Stimulated activated naive B cell treated with anti-CD40 and anti-IgM and Interleukin-4, amounts not matched to agents 10 μg/mL and 1 μg/mL and 100 μg/mL, for 72 hours (primary cell): Measurements from ENCODE around the gene SPANXN5.
A peak's percentile ranks its signal among the peaks of the same experiment; 100 is the strongest.
"Not testable (repeated sequence)": the region's sequence is repeated elsewhere in the genome, so short reads cannot be mapped to it uniquely, and the experiment has no call there.

ENCODE experiments used
- ATAC-seq, 2 donors: fragments of 150-1000 bp; cut with Tn5 transposase; replicated peaks; 2 replicates each; pipeline ENCODE4 v1.10.0; 2021; ENCODE audit warnings: moderate library complexity in 1 of 2
- DNase-seq: peaks from one replicate; pipeline ENCODE4 v3.0.0; 2021
- H3K27ac Mint-ChIP-seq: one replicate; pipeline ENCODE4 v1.8.0; 2022; ENCODE audit warnings: mild to moderate bottlenecking, mixed read lengths
- H3K27me3 Mint-ChIP-seq, 2 donors: one replicate each; pipeline ENCODE4 v1.8.0; 2022; ENCODE audit warnings: mixed read lengths in 2 of 2
- H3K36me3 Mint-ChIP-seq, 2 donors: one replicate each; pipeline ENCODE4 v1.8.0; 2022; ENCODE audit warnings: mixed read lengths in 2 of 2, mild to moderate bottlenecking in 1 of 2
- H3K4me1 Mint-ChIP-seq, 2 donors: one replicate each; pipeline ENCODE4 v1.8.0; 2022; ENCODE audit warnings: mixed read lengths in 2 of 2, mild to moderate bottlenecking in 1 of 2
- H3K4me3 Mint-ChIP-seq, 2 donors: one replicate each; pipeline ENCODE4 v1.8.0; 2022; ENCODE audit warnings: mild to moderate bottlenecking in 2 of 2, mixed read lengths in 2 of 2, moderate library complexity in 1 of 2
- H3K9me3 Mint-ChIP-seq, 2 donors: one replicate each; pipeline ENCODE4 v1.8.0; 2022; ENCODE audit warnings: mixed read lengths in 2 of 2, mild to moderate bottlenecking in 1 of 2

The SPANXN5 gene, protein sequence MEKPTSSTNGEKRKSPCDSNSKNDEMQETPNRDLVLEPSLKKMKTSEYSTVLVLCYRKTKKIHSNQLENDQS

DNA sequence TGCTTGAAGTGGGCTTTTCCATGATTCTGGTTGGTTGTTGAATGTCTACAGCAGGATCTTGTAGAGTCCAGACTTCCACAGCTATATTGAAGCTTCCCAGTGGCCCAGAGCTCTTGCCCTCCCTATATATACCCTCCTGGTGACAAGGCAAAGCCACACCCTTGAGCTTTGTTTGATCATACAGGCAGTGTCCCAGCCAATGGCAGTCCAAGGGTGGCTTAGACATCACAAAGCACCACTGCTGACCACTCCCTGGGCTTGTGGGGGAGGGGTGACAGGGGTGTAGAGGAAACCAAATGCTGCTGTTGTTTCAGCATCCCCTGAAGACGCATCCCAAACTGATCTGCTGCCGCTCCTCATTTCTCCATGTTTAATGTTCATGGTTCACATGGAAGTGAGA lies at the start of gene SPANXN5:
Gene SPANXN5 (minus strand): TSS at position 101 of the 400 bp plus-strand sequence. CDS start 79 bp downstream, at position 22.
- not testable (repeated sequence) for H3K9me3 Mint-ChIP-seq, H3K36me3 Mint-ChIP-seq, ATAC-seq, H3K27ac Mint-ChIP-seq, H3K4me1 Mint-ChIP-seq, H3K4me3 Mint-ChIP-seq, DNase-seq
- peaks cover 0 to 18% of the 10 kb centered on the region in 2 donors for H3K27me3 Mint-ChIP-seq

DNA sequence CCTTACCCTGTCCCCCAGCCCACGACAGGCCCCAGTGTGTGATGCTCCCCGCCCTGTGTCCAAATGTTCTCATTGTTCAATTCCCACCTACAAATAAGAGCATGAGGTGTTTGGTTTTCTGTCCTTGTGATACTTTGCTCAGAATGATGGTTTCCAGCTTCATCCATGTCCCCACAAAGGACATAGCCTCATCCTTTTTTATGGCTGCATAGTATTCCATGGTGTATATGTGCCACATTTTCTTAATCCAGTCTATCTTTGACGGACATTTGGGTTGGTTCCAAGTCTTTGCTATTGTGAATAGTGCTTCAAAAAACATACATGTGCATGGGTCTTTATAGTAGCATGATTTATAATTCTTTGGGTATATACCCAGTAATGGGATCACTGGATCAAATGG lies 46.4 kb upstream of the SPANXN5 start:
- H3K4me1 Mint-ChIP-seq = not testable (repeated sequence)
- peaks cover 8 to 17% of the 10 kb centered on the region in 2 donors for H3K27me3 Mint-ChIP-seq

DNA sequence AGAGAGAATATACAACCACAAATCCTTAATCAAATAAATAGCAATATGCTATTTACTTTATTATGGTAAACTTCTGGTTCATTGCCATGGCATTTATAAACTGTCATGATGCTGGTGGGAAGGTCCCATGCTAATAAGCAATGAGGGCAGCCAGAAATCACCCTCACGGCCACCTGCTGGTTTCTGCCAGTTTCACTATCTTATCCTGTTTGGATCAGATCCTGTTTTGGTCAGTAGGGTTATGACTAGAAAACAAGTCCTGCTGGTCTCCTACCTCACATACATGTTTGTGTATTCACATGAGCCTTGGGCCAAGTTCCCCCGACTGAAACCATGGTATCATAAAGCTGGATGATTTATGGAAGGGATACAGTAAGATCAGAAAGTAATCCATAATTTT lies 41.9 kb upstream of the SPANXN5 start:
- no peaks in the 10 kb centered on the region for H3K36me3 Mint-ChIP-seq
- peak; percentile 5 for DNase-seq
- no peak overlapping the region for H3K4me3 Mint-ChIP-seq
- no peak overlapping the region for H3K27ac Mint-ChIP-seq
- no peaks in the 10 kb centered on the region for H3K9me3 Mint-ChIP-seq
- H3K4me1 Mint-ChIP-seq = no peaks in the 10 kb centered on the region
- peak; percentile 60 to 78 for ATAC-seq
- H3K27me3 Mint-ChIP-seq = no peaks in the 10 kb centered on the region

More for the DNA sequence above, 46.4 kb upstream of the SPANXN5 start:
- H3K9me3 Mint-ChIP-seq, ATAC-seq, H3K4me3 Mint-ChIP-seq, H3K27ac Mint-ChIP-seq, DNase-seq, H3K36me3 Mint-ChIP-seq: not testable (repeated sequence)

DNA sequence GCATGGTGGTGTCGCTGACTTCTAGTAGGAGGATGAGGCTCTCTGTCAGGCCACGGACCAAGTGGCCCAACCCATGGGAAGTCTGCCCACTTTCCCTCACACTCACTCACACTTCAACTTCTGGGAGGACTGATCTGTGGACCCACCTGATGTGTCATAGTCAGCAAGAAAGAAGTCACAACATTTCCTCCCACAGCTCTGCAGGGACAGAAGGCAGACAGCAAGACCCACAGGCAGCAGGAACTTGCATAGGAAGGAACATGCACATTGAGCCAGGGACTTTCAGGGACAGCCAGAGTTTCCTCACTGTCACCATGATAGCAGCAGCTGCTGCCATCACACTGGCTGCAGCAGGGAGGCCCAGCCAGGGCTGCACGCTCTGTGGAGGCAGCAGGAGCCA lies 33.3 kb upstream of the SPANXN5 start:
- Mint-ChIP-seq H3K27ac (no peak overlapping the region), H3K36me3 (no peaks in the 10 kb centered on the region), H3K27me3 (peaks cover 8 to 12% of the 10 kb centered on the region in 2 donors), H3K4me3 (no peak overlapping the region), H3K9me3 (no peaks in the 10 kb centered on the region), H3K4me1 (no peaks in the 10 kb centered on the region)
- DNase-seq (no peak), ATAC-seq (no peak)

DNA sequence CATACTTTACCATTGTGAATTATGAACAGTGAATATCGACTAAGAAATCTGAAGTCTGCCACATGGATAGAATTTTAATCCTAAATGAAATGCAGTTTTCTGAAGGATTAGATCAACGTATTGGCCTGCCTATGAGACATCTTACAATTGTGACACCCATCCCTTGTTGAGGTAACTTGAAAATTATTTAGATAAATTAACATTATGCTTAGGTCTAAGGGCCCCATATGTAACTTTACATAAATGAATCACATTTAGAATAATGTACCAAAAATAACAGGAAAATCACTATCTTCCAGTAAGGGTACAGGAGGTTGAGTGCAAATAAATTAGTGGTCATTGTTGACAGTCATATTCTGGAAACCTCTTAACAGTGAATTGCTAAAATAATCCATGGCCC lies 27.4 kb upstream of the SPANXN5 start:
- Mint-ChIP-seq H3K36me3 (no peaks in the 10 kb centered on the region), H3K27me3 (peaks cover 0 to 9% of the 10 kb centered on the region in 2 donors), H3K4me3 (no peak overlapping the region), H3K9me3 (no peaks in the 10 kb centered on the region), H3K27ac (no peak overlapping the region), H3K4me1 (peaks cover 0 to 1% of the 10 kb centered on the region in 2 donors)
- ATAC-seq = no peak
- no peak for DNase-seq

DNA sequence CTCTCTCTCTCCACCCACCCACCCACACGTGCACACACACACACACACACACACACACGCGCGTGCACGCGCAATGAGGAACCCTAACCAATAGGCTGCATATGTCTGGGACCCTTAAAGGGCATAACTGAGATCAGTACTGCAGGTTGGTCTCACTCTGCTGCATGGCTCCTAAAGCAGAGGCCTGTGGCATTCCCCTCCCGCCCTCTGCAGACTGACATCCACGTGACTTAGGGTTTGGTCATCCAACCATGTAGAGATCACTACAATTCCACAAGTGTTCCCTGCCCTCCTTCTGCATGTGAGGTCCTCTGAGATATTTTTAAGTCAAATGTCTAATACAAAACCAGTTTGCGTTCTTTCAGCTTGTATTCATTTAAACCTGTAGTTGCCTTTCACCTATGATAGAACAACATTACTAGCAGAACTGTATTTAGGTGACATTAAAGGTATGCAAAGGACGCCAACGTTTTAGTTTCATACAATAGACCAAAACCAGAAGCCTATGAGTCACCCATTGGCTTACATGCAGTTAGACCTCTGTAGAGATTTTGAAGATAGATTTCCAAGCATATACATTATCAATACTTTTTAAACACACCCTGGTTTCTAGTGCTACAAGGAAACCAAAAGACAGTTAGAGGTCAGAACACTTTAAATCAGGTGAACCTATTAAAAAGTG lies 24.0 kb upstream of the SPANXN5 start:
- H3K4me1 Mint-ChIP-seq = peaks cover 0 to 1% of the 10 kb centered on the region in 2 donors
- H3K27me3 Mint-ChIP-seq = peaks cover 0 to 20% of the 10 kb centered on the region in 2 donors
- no peaks in the 10 kb centered on the region for H3K9me3 Mint-ChIP-seq
- H3K4me3 Mint-ChIP-seq = no peak overlapping the region
- ATAC-seq (peak; percentile 23 to 51), DNase-seq (no peak)
- no peaks in the 10 kb centered on the region for H3K36me3 Mint-ChIP-seq
- H3K27ac Mint-ChIP-seq = no peak overlapping the region

DNA sequence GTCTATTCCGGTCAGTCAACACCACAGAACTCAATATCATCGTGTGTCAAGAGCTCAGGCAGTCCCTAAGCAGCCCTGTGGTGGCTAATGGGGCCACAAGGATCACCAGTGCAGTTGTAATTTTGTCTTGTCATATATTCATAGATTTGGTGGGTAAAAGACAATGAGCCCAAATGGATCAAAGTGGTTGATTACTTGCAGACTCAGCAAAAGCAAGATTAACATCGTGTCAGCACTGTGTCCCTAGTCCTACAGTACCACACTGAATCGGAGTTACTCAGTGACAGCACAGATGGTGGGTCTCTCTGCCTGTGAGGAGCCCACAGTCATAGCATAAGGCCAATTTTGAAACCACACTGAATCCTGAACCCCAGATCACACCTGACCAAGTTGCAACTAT lies 22.6 kb upstream of the SPANXN5 start:
- H3K4me3 Mint-ChIP-seq = no peak overlapping the region
- H3K36me3 Mint-ChIP-seq = no peaks in the 10 kb centered on the region
- no peak for DNase-seq
- ATAC-seq = no peak
- peaks cover 0 to 23% of the 10 kb centered on the region in 2 donors for H3K27me3 Mint-ChIP-seq
- no peak overlapping the region for H3K27ac Mint-ChIP-seq
- H3K4me1 Mint-ChIP-seq = peaks cover 0 to 1% of the 10 kb centered on the region in 2 donors
- H3K9me3 Mint-ChIP-seq = no peaks in the 10 kb centered on the region

DNA sequence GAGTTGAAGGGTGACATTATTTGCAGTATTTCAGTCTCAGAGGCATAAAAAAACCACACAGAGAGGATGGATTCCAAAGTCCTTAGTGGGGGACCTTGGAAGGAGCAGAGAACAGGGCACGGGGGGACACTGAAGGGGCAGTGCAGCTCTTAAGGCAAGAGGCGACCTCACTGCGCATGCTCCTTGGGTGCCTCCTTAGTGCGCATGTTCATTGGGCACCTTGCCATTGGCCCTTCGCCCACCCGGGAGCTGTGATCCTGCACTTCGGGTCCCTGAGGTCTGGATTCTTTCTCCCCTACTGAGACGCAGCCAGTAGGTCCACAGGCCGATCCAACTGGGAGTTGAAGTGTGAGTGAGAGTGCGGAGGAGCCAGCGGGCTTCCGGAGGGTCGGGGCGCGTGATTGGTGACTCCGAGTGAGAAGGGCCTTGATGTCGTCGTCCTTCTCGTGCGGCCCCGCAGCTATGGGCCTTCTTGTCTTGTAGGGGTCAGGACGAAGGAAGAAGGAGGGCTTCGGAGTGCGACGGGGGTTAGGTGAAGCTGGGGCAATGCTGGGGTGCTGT lies 13.9 kb upstream of the SPANXN5 start, which contains the start of gene XAGE5:
Gene XAGE5 (plus strand): TSS at position 223 of the 561 bp plus-strand sequence. CDS start 1,280 bp downstream, outside the sequence.
- ATAC-seq = no peak
- Mint-ChIP-seq H3K27me3 (peaks cover 0 to 14% of the 10 kb centered on the region in 2 donors), H3K27ac (no peak within 1 kb of the TSS), H3K4me1 (no peaks in the 10 kb centered on the region), H3K9me3 (no peaks in the 10 kb centered on the region), H3K4me3 (no peak within 1 kb of the TSS), H3K36me3 (no peaks in the 10 kb centered on the region)
- DNase-seq = no peak

DNA sequence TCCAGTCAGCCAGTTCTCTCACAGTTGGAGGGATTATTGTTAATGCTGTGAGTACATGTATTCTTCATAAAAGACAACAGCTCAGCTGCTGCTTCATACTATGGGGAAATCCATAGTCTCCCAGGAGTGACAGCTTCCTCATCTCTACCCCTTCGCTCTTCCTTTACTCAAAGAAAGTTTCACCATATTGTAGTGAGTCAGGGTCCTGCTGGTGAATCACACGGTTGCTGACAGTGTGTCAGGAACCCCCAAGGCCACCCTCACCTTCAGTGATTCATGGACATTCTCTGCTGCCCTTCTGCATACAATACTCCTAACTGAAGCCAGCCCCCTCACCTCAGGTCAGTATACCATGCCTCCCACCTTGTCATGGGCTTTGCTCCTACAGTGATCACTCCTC lies 7.6 kb upstream of the SPANXN5 start:
- not testable (repeated sequence) for H3K27ac Mint-ChIP-seq, H3K9me3 Mint-ChIP-seq, DNase-seq, H3K4me1 Mint-ChIP-seq, H3K36me3 Mint-ChIP-seq, ATAC-seq, H3K4me3 Mint-ChIP-seq
- H3K27me3 Mint-ChIP-seq = peaks cover 0 to 18% of the 10 kb centered on the region in 2 donors

DNA sequence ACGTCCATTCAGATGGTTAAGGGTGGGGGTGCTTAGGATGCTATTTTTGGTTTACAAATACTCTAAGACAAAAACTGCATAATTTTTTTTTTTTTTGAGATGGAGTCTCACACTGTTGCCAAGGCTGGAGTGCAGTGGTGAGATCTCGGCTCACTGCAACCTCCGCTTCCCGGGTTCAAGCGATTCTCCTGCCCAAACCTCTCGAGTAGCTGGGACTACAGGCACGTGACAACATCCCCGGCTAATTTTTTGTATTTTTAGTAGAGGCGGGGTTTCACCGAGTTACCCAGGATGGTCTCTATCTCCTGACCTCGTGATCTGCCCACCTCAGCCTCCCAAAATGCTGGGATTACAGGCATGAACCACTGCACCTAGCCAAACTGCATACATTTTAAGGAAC lies 23.7 kb downstream of the SPANXN5 start:
- H3K36me3 Mint-ChIP-seq, ATAC-seq, DNase-seq, H3K27ac Mint-ChIP-seq, H3K27me3 Mint-ChIP-seq, H3K4me3 Mint-ChIP-seq, H3K4me1 Mint-ChIP-seq, H3K9me3 Mint-ChIP-seq: not testable (repeated sequence)

DNA sequence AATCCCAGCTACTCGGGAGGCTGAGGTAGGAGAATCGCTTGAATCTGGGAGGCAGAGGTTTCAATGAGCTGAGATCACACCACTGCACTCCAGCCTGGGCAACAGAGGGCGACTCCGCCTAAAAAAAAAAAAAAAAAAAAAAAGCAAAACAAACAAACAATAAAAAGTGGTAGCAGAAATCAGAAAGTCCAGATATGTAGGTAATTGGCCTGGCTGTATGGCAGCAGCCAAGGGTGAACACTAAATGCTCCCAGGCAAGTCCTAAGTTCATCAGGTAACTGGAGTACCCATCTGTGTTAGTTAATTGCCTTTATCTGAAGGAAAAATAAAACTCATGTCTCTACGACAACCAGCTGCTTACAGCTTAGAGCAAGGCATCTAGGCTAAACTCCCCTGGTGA lies 31.2 kb downstream of the SPANXN5 start:
- not testable (repeated sequence) for H3K36me3 Mint-ChIP-seq, H3K27ac Mint-ChIP-seq, ATAC-seq, H3K4me3 Mint-ChIP-seq, H3K4me1 Mint-ChIP-seq, H3K27me3 Mint-ChIP-seq, H3K9me3 Mint-ChIP-seq, DNase-seq

DNA sequence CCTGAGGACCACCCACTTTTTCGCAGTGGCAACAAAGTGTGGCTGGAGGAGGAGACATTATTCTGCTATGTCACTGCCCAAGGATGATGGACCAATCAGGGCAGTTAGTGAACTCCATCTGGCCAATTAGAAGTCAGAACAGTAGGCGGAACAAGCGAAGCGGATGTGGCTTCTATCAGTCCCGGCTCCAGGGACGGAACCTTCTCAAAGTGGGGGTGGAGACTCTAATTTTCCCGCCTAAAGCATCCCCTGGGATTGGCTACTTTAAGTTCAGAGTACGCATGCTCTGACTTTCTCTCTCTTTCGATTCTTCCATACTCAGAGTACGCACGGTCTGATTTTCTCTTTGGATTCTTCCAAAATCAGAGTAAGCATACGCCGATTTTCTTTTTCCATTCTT lies 46.3 kb downstream of the SPANXN5 start, which contains the start of gene SSX2B:
Gene SSX2B (plus strand): TSS at position 301 of the 400 bp plus-strand sequence. CDS start 1,429 bp downstream, outside the sequence.
- not testable (repeated sequence) for H3K27ac Mint-ChIP-seq, ATAC-seq, H3K9me3 Mint-ChIP-seq, H3K36me3 Mint-ChIP-seq, DNase-seq, H3K27me3 Mint-ChIP-seq, H3K4me1 Mint-ChIP-seq, H3K4me3 Mint-ChIP-seq
